Stimulated activated CD4-positive, alpha-beta T cell treated with anti-CD3 and anti-CD28 coated beads, Interleukin-12 subunit alpha, Interleukin-12 subunit beta, amount 100 ng/mL, for 4 hours (primary cell): ENCODE results near the gene TSPAN3.
A peak's percentile ranks its signal among the peaks of the same experiment; 100 is the strongest.

ENCODE experiments used
- DNase-seq: peaks from one replicate; pipeline ENCODE4 v3.0.0-alpha.2; 2020

Gene TSPAN3

DNA sequence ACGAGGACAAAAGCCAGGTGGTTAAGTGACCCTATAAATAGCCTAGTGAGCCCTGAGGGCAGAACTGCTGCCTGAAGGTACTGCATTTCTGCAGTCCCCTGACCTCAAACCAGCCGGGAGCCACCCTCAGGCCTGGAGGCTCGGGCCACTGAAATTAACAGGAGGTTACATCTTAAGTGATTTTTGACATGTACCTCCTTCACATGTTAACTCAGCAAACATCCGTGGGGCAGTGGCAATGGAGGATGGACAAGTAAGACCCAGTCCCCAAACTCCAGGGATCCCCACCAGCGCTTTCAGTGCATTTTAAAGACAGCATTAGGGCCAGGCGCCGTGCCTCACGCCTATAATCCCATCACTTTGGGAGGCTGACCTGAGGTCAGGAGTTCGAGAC is 49.8 kb downstream of the TSPAN3 start:
- DNase-seq: no peak

GRCh38 chr15:77020348-77021087 is 50.4 kb downstream of the TSPAN3 start:
- DNase-seq: no peak

DNA sequence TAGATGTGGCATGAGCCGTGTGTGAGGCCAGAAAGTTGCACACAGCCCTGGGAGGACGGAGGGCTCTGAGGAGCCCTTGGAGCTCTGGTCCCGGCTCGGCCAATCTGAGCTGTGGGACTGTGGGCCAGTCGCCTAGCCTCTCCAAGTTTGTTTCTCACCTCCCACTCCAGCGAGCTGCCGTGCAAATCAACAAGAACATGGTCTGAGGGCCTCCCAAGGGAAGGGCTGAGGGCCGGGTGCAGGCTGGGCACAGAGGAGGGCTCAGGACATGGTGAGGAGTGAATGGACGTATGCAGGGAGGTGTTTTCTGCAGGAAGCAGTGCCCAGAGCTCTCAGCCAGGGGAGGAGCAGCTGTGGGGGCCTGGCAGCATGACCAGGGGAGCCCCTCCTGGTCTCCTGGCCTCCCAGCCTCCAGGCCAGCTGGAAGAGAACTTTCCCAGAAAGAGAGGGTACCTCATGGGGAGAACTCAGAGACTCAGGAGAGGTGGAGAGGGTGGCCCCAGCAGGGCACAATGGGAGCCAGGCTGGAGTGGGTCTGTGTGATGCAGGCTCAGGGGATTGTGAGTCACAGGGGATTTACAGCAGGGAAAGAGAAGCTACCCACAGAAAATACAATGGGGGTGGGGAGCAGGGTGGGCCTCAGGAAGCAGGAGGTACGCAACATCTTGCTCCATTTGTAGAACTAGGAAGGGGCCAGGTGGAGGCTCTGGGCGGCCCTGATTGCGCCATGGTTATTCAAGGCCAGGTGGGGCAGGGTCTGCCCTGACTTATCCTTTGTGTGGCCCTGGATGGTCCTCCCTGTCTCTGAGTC is 51.2 kb downstream of the TSPAN3 start:
- DNase-seq: peak; percentile 34

DNA sequence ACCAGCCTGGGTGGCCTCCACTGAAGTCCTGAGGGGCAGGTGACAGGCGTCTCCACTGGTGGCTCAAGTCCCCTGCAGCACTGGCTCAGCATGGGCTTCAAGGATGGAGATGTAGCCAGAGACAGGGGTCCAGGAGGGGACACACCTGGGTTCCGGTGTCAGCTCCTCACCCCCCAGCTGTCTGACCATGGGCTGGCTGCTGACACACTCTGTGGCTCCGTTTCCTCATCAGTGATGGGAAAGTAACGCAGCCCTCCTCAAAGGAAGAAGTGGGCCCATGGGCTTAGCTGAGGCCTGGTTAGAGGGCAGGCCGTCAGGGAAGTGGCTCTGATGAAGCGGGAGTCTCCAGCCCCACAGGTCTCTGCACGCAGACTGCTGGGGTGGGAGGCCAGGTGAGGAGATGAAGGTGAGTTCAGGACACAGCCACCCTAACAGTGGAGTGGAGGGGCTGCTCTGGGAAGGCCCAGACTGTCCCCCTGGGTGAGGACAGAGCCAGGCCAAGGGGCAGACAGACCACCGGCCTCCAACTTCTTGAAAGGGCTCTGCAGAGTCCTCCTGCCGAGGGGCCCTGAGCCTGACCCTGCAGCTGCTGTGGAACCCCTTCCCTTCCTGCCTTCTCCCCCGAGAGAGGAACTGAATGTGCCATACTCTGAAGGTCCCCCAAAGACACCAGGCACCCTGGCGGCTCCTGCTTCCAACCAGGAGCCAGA is 52.0 kb downstream of the TSPAN3 start:
- DNase-seq: no peak

- DNase-seq: no peak
Measured at GRCh38 chr15:77017761-77018720, 52.9 kb downstream of the TSPAN3 start.

- no peak for DNase-seq
Measured at GRCh38 chr15:77017091-77017660, 53.7 kb downstream of the TSPAN3 start.

DNA sequence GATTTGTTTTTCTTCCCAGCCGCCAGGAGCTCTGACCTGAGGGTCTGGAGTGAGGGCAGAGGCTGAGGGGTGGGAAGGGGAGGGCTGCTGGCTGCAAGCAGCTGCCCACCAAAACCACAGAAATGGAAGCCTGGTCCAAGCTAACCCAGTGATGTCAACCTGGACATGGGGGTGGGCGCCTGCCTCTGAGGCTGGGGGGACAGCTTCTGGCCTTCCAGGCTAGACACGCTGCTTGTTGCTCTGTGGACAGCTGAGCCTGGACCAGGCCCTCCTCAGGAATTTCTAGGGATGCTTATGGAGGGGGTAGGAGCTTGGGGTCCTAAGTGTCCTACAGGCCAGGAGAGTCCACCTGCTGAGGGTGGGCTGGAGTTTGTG is 54.6 kb downstream of the TSPAN3 start:
- DNase-seq: no peak

GRCh38 chr15:77015646-77016320 is 55.1 kb downstream of the TSPAN3 start:
- no peak for DNase-seq

GRCh38 chr15:77014132-77015081 is 56.5 kb downstream of the TSPAN3 start:
- no peak for DNase-seq

- peak; percentile 76 for DNase-seq
Measured at GRCh38 chr15:77013776-77014131, 57.2 kb downstream of the TSPAN3 start.

GRCh38 chr15:77012868-77013267 is 58.0 kb downstream of the TSPAN3 start:
- DNase-seq: no peak

DNA sequence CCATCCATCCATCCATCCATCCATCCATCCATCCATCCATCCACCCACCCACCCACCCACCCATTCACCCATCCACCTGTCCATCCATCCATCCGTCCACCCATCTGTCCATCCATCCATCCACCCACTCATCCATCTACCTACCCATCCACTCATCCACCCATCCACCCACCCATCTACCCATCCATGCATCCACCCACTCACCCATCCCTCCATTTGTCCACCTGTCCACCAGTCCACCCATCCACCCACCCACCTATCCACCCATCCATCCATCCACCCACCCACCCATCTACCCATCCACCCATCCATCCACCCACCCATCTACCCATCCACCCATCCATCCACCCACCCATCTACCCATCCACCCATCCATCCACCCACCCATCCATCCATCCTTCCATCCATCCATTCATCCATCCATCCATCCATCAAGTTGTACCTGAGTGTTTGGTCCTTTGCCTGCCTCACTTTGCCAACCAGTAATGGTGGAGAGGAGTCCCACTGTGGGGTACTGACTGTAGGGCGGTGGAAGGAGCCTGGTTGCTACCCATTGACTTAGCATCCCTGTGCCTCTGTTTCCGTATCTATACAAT is 58.7 kb downstream of the TSPAN3 start:
- DNase-seq: no peak

DNA sequence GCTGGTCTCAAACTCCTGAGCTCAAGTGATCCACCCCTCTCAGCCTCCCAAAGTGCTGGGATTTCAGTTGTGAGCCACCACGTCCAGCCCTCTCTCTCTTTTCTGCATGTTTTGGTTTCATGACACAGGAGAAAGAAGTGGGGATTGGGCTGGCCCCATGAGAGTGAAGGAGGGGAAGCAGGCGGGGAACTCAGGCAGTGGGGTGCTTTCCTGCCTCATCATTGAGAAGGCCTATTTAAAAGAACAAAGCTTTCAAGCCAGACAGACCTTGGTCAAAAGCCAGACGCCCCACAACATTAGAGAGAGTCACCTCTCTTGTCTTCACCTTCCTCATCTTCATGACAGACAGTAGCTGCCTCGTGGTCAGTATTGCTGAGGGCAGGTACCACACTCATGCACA is 60.1 kb downstream of the TSPAN3 start:
- DNase-seq: no peak

DNA sequence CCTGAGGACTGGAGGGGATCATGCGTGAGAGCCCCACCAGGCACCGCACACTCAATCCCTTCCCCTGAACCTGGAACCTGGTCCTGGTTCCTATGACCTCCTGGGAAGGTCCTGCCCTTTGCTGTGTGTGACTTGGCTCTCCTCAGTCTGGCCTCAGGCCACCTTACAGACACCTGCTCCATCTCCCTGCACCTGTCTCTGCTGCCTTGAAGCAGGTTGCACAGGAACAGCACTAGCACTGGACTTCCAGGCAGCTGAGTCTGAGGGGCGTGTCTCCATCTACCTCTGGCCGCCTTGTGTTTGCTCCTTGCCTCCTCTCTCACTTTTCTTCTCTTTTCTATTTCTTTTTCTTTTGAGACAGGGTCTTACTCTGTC is 60.6 kb downstream of the TSPAN3 start:
- no peak for DNase-seq

- DNase-seq: no peak
Measured at GRCh38 chr15:77009646-77010311, 61.1 kb downstream of the TSPAN3 start.

DNA sequence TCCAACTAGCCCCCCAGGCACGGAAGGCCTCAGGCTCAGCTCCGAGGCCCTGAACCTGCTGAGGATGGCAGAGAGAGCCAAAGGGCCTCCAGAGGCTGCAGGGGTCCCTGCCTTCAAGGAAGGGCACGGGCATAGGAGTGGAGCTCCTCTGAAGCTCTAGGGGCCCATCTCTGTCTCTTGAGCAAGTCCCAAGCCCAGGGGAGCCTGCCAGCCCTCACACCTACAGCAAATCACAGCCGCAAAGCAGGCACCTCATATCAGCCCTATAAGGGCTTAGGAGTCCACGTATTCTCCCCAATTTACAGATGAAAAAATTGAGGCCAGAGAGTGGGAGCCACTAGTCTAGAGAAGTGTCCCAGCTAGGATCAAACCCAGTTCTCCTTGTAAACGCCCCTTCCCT is 61.7 kb downstream of the TSPAN3 start:
- DNase-seq: no peak

DNA sequence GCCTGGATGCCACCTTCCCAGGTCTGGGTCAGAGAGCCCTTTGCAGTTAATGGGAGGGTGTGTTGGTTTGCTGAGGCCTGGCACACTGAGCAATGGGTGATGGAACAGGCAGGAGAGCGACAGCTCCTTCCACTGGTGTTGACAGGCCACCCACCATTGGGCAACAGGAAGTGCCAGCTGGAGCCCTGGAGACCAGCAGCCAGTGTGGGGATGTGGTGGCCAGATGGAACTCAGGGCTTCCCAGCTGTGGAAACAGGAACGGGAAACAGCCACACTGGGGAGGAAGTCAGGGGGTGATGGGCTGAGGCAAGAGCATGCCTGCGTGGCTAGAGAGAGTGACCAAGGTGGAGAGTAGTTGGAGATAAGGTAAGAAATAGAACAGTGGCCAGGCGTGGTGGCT is 66.7 kb downstream of the TSPAN3 start:
- no peak for DNase-seq

DNA sequence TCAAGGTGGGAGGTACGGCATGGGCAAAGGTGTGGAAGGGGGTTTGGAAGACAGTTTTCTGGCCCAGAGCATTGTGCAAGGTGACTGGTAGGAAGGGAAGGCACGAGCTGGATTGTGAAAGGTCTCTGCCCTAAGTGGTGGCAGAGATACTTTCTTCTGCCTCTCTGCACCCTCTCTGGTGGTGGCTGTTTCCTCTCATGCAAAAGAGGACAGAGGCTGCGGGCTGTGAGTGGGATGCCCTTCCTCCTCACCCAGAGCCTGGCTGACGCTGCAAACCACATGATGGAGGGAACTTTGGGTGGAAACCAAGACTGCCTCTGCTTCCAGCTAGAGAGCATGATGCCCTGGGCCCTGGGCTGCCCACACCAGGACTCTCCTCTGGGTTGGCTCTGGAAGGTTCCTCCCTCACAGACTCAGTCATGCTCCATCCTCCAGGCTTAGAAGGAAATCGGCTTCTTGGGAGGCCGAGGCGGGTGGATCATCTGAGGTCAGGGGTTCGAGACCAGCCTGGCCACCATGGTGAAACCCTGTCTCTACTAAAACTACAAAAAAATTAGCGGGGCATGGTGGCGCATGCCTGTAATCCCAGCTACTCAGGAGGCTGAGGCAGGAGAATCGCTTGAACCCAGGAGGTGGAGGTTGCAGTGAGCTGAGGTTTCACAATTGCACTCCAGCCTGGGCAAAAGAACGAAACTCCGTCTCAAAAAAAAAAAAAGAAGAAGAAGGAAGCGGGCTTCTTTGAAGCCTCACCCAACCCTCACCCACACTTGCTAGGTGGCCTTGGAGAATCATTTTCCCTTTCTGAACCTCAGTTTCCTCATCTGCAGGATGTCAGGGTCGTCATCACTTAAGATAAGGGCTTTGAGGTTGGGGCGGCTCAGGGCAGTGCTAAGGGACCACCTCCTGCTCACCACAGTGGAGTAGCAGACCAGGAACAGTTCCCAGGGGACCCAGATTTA is 67.7 kb downstream of the TSPAN3 start:
- DNase-seq: peak; percentile 62
